Stimulated activated memory B cell treated with anti-CD40 and anti-IgM and Interleukin-4, amounts not matched to agents 10 μg/mL and 1 μg/mL and 100 μg/mL, for 72 hours (primary cell): ENCODE data around the gene DRG2.

Experiments
- ATAC-seq: fragments of 150-1000 bp; cut with Tn5 transposase; 2 replicates; pipeline ENCODE4 v1.10.0; 2021
- H3K27ac Mint-ChIP-seq: one replicate; pipeline ENCODE4 v1.8.0; 2022; ENCODE audit warnings: mild to moderate bottlenecking, mixed read lengths
- H3K27me3 Mint-ChIP-seq: one replicate; pipeline ENCODE4 v1.8.0; 2022; ENCODE audit warnings: mixed read lengths
- H3K36me3 Mint-ChIP-seq: one replicate; pipeline ENCODE4 v1.8.0; 2022; ENCODE audit warnings: mixed read lengths
- H3K4me1 Mint-ChIP-seq: one replicate; pipeline ENCODE4 v1.8.0; 2022; ENCODE audit warnings: mixed read lengths
- H3K4me3 Mint-ChIP-seq: one replicate; pipeline ENCODE4 v1.8.0; 2022; ENCODE audit warnings: mild to moderate bottlenecking, moderate library complexity, mixed read lengths
- H3K9me3 Mint-ChIP-seq: one replicate; pipeline ENCODE4 v1.8.0; 2022; ENCODE audit warnings: mixed read lengths

Gene DRG2, protein sequence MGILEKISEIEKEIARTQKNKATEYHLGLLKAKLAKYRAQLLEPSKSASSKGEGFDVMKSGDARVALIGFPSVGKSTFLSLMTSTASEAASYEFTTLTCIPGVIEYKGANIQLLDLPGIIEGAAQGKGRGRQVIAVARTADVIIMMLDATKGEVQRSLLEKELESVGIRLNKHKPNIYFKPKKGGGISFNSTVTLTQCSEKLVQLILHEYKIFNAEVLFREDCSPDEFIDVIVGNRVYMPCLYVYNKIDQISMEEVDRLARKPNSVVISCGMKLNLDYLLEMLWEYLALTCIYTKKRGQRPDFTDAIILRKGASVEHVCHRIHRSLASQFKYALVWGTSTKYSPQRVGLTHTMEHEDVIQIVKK

DNA sequence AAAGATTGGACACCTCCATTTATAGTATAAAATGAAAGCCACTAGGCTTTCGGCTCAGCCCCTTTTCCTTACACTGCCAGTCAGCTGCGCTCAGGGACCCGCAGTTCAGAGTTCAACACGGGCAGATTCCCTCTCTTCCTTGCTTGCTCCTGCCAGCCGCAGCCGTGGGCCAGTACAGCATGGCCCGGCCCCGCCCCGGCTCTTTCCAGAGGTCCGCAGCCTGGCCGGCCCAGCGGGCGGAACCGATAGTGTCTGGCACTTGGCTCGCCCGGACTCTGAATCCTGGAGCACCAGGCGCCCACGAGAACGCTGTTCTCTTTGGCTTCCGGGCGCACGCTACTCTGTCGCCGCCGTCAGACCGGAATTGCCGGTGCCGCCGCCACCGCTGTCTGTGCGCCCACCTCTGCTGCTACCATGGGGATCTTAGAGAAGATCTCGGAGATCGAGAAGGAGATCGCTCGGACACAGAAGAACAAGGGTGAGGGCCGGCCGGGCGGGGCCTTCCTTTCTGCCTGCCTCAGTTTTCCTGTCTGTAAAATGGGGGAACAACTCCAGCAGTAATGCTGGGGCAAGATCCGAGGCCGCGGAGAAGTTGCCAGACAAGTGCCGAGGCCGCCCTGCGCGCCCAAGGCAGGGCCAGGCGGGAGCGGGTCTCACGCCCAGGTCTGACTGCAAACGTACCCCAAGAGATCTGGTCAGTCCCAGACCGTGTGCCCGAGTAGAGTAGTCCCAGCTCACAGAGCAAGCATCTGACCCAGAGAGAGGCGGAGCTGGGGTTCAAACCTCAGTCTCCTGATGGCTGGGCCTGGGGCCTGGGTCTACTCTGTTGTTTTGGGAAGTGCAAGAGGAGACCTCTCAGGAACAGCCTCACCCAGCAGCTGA lies at the start of gene DRG2:
TSS of gene DRG2 (plus strand) at position 339 of the 882 bp plus-strand sequence. CDS start at position 415, 76 bp downstream.
- Mint-ChIP-seq H3K27me3 (no peaks in the 10 kb centered on the region), H3K36me3 (peaks cover 6% of the 10 kb centered on the region), H3K9me3 (no peaks in the 10 kb centered on the region), H3K4me3 (peak within 1 kb of the TSS; percentile 98), H3K27ac (peak within 1 kb of the TSS; percentile 99), H3K4me1 (peaks cover 34% of the 10 kb centered on the region)
- peak; percentile 92 for ATAC-seq

DNA sequence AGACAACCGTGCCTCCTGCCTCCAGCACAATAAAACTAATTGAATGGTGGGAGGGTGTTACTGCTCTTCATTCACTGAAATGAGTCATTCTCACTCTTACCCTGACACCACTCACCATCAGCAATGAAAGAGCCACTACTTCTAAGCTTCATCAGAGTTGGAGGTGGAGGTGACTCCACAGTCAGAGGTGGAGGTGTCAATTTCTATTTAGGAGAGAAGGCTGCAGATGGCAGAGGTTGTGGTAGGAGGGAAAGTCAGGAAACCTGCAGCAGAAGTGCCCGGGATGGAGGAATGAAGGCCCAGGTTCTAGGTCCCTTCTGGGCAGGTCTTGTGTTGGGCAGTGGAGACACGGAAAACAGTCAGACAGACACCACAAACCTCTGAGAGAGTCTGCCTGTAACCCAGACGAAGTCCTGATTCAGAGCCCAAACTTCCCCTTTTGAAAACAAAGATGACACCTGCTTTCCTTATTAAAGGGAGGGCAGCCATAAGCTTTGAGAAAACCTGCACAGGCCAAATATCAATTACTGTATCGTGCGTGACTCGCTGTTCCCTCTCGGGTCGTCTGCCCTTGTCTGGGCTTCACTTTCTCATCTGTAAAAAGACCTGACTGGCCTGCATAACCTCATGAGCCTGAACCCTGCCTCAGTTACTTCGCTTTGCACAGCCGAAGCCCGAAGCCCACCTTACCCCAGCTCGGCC lies 49.4 kb upstream of the DRG2 start:
- Mint-ChIP-seq H3K4me3 (peak overlapping the region; percentile 80), H3K9me3 (no peaks in the 10 kb centered on the region), H3K27ac (peak overlapping the region; percentile 68), H3K27me3 (no peaks in the 10 kb centered on the region), H3K36me3 (no peaks in the 10 kb centered on the region), H3K4me1 (peaks cover 71% of the 10 kb centered on the region)
- peak; percentile 49 for ATAC-seq

DNA sequence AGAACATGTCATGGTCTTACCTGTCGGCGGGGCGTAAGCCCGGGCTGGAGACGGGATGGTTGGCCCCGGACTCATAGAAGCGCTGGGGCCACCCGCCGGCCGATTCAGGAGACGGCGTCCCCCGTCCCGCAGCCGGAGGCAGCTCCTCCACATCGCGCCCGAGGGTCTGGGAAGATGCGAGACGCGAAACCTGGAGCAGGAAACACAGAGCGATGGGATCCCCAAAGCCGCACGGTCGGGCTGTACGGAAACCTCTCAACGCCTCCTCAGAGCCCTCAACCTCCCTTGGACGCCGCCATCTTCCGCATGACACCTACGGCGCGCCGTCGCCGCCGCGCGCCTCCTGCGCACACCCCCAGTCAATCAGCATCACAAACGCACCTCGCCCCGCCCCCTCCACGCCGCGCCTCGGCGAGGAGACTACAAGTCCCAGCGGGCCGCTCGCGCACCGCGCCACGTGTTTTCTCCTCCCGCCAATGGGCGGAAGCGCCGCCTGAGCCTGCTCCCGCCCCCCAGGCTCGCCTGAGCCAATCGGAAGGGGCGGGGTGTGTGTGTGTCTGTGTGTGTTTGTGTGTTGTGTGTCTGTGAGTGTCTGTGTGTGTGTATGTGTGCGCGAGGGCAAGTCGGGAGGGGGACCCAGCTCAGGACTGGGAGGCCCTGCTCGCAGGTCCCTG lies 48.8 kb upstream of the DRG2 start, which contains the start of the genes ATPAF2 and GID4:
TSS of gene ATPAF2 (minus strand) at position 308 of the 674 bp plus-strand sequence. CDS start at position 153, 155 bp downstream.
TSS of gene GID4 (plus strand) at position 548 of the 674 bp plus-strand sequence. CDS start at position 605, 57 bp downstream.
- peak within 1 kb of the TSS; percentile 91 for H3K4me3 Mint-ChIP-seq

DNA sequence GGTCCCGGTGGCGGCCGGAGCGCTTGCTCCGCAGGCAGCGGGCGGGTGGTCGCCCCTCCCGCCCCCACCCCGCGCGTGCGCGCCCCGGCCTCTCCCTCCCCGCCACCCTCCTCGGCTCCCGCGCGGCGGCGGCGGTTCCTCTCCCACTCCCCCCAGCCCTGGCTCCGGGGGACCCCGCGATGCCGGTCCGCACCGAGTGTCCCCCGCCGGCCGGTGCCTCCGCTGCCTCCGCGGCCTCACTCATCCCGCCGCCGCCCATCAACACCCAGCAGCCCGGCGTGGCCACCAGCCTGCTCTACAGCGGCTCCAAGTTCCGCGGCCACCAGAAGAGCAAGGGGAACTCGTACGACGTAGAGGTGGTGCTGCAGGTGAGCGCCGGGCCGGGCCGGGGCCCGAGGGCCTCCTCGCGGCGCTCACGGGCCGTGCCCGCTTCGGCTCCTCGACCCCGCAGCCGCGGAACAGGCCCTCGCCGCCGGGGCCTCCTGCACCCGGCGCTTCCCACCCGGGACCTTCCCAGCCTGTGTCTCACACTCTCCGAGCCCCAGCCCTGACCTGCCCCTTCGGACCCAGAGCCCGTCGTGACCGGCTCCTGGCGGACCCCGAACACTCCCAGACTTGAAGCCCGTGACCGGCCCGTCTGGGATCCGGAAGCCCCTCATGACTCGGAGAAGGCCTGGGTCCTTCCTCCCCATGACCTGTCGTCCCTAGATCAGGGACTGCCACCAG lies 48.0 kb upstream of the DRG2 start:
- H3K27ac Mint-ChIP-seq, result peak overlapping the region; percentile 68
- H3K36me3 Mint-ChIP-seq, result no peaks in the 10 kb centered on the region
- peaks cover 60% of the 10 kb centered on the region for H3K4me1 Mint-ChIP-seq
- peak; percentile 73 for ATAC-seq
- no peaks in the 10 kb centered on the region for H3K27me3 Mint-ChIP-seq
- no peaks in the 10 kb centered on the region for H3K9me3 Mint-ChIP-seq
- H3K4me3 Mint-ChIP-seq, result peak overlapping the region; percentile 91

More for the DNA sequence above, 48.8 kb upstream of the DRG2 start, which contains the start of the genes ATPAF2 and GID4:
- H3K9me3 Mint-ChIP-seq, result no peaks in the 10 kb centered on the region
- H3K4me1 Mint-ChIP-seq, result peaks cover 64% of the 10 kb centered on the region
- H3K27ac Mint-ChIP-seq, result peak within 1 kb of the TSS; percentile 68
- no peaks in the 10 kb centered on the region for H3K27me3 Mint-ChIP-seq
- H3K36me3 Mint-ChIP-seq, result no peaks in the 10 kb centered on the region
- peak; percentile 95 for ATAC-seq

DNA sequence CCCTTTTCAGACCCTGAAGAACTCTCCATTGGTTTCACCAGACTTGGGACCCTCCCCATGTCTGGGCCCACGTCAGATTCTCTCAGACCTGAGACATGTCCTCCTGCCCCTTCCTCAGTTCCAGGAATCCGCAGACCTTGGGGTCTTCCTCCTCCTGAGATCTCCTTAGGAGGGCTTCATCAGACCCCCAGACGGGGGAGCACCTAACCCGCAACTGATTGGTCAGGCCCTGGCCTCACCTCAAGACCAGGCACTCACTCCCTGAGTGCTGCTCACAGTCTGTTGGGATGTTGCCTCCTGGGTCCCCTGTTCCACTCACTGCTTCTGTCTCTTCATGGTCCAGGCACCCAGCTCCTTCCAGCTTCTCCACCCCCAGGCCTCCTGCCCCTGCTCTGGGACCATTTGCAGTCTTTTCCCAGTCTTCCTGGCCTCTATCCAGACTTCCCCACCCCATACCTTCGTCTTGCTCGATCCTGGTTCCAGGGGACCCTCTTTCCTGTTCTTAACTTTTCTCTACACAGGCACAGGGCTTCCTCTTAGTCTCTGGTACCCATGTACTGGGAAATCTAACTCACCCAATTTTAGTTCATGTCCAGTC lies 47.4 kb upstream of the DRG2 start:
- peaks cover 55% of the 10 kb centered on the region for H3K4me1 Mint-ChIP-seq
- H3K27ac Mint-ChIP-seq, result peak overlapping the region; percentile 68
- H3K36me3 Mint-ChIP-seq, result no peaks in the 10 kb centered on the region
- H3K9me3 Mint-ChIP-seq, result no peaks in the 10 kb centered on the region
- ATAC-seq, result no peak
- peak overlapping the region; percentile 91 for H3K4me3 Mint-ChIP-seq
- H3K27me3 Mint-ChIP-seq, result no peaks in the 10 kb centered on the region

DNA sequence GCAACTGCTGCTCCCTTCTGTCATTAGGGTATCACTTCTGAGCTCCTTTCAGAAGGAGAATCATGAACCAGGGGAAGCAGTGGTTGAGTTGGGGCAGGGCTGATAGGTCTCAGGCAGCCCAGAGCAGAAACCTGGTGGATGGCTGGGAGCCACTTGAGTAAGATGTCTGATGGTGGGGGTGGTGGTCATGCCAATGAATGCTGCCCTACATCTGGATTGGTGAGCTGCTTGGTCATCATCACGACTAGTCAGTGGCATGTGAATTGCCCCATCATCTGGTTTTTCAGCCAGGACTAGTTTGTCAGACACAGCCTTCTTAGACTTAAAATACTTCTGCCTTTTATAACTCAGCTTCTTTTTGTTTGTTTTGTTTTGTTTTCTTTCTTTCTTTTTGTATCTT lies 46.0 kb upstream of the DRG2 start:
- peaks cover 48% of the 10 kb centered on the region for H3K4me1 Mint-ChIP-seq
- ATAC-seq, result no peak
- H3K4me3 Mint-ChIP-seq, result no peak overlapping the region
- H3K9me3 Mint-ChIP-seq, result no peaks in the 10 kb centered on the region
- H3K36me3 Mint-ChIP-seq, result no peaks in the 10 kb centered on the region
- no peaks in the 10 kb centered on the region for H3K27me3 Mint-ChIP-seq
- no peak overlapping the region for H3K27ac Mint-ChIP-seq

DNA sequence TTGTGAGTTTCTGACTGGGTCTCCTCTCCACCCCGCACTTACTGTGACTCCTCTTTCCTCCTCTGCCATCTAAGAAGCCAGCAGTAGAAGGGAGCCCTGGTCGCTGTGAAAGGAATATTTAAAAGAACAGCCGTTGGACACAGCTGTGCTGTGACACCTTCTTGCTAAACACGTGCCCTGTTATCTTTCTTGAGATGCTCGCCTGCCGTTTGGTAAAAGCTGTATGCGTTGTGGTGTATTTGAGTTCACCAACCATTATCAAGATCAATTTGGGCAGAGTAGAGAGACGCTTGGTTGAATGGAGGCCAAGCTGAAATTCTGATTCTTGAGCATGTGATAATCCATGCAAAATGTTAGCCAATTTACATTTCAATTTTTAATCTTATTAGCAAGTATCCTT lies 44.8 kb upstream of the DRG2 start:
- H3K27ac Mint-ChIP-seq, result no peak overlapping the region
- ATAC-seq, result no peak
- no peaks in the 10 kb centered on the region for H3K36me3 Mint-ChIP-seq
- no peaks in the 10 kb centered on the region for H3K9me3 Mint-ChIP-seq
- no peak overlapping the region for H3K4me3 Mint-ChIP-seq
- peaks cover 36% of the 10 kb centered on the region for H3K4me1 Mint-ChIP-seq
- H3K27me3 Mint-ChIP-seq, result no peaks in the 10 kb centered on the region

DNA sequence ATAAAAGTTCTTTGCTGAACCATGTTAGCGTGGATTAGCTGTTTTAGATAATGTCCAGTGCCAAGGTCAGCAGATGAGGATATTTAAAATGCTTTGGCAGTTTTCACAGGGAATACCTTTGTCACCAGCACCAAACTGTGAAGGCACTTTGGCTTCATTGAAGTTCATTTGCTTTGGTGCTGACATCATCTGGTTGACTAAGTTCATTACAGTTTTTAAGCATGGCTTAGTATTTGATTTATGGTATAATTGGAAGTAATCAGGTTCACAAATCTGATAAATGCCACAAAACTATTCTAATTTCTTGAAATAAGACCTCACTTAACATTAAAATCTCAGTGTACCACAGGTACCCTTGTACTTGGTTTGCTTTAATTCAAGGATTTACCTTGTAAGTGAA lies 44.3 kb upstream of the DRG2 start:
- Mint-ChIP-seq H3K9me3 (no peaks in the 10 kb centered on the region), H3K4me1 (peaks cover 32% of the 10 kb centered on the region), H3K27me3 (no peaks in the 10 kb centered on the region)

DNA sequence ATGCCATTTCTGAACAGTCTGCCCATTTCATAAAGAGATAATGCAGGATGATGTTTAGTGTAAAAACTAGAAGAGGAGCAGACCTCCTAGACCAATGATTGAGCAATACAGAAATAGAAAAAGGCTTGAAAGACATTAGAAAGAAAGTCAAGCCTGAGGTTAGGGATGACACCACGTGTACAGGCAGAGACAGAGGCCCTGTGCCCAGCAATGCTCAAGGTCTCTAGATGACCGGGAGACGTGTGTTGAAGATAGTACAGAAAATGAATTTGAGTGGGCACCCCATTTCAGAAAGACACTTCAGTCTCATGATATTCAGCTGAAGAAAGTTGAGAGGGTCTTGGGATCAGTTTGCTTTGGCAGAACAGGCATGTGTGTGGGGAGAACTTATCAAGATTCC lies 43.1 kb upstream of the DRG2 start:
- no peak overlapping the region for H3K27ac Mint-ChIP-seq
- H3K9me3 Mint-ChIP-seq, result no peaks in the 10 kb centered on the region
- H3K4me3 Mint-ChIP-seq, result no peak overlapping the region
- peaks cover 32% of the 10 kb centered on the region for H3K4me1 Mint-ChIP-seq
- no peaks in the 10 kb centered on the region for H3K27me3 Mint-ChIP-seq
- H3K36me3 Mint-ChIP-seq, result no peaks in the 10 kb centered on the region
- ATAC-seq, result no peak

More for the DNA sequence above, 44.3 kb upstream of the DRG2 start:
- Mint-ChIP-seq H3K4me3 (no peak overlapping the region), H3K27ac (no peak overlapping the region), H3K36me3 (no peaks in the 10 kb centered on the region)
- no peak for ATAC-seq

DNA sequence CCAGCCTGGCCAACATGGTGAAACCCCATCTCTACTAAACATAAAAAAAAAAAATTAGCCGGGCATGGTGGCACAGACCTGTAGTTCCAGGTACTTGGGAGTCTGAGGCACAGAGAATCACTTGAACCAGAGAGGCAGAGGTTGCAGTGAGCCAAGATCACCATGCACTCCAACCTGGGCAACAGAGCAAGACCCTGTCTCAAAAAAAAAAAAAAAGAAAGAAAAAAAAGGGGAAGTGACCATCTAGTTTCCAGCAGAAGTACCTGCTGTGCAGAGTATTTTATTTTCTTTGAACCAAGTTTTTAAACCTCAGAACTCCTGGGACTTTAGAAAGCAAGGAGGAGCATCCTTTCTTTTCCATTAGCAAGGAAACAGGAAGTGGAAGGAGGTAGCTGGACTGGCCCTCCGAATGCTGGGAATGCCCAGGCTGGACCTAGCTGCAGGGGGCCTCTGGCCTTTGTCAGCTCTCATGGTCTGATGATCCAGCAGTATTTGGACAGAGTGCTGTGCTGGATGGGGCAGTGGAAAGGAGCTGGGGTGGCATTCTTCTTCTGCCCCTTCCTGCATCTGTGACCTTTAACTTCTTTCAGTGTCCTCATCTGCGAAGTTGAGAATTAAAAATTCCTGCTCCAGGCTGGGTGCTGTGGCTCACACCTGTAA lies 41.9 kb upstream of the DRG2 start:
- Mint-ChIP-seq H3K27ac (no peak overlapping the region), H3K36me3 (no peaks in the 10 kb centered on the region), H3K27me3 (no peaks in the 10 kb centered on the region), H3K4me3 (no peak overlapping the region), H3K9me3 (no peaks in the 10 kb centered on the region), H3K4me1 (peaks cover 21% of the 10 kb centered on the region)
- no peak for ATAC-seq

DNA sequence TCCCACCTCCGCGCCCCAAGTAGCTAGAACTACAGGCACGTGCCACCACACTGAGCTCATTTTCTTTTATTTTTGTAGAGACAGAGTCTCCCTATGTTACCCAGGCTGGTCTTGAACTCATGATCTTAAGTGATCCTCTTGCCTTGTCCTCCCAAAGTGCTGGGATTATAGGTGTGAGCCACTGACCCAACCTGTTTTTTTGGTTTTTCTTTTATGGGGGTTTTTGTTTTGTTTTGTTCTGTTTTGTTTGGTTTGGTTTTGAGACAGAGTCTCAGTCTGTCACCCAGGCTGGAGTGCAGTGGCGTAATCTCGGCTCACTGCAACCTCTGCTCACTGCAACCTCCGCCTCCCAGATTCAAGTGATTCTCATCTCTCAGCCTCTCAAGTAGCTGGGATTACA lies 32.2 kb upstream of the DRG2 start:
- Mint-ChIP-seq H3K4me3 (no peak overlapping the region), H3K9me3 (no peaks in the 10 kb centered on the region), H3K4me1 (no peaks in the 10 kb centered on the region), H3K27me3 (no peaks in the 10 kb centered on the region), H3K36me3 (peaks cover 41% of the 10 kb centered on the region), H3K27ac (no peak overlapping the region)
- ATAC-seq, result no peak

DNA sequence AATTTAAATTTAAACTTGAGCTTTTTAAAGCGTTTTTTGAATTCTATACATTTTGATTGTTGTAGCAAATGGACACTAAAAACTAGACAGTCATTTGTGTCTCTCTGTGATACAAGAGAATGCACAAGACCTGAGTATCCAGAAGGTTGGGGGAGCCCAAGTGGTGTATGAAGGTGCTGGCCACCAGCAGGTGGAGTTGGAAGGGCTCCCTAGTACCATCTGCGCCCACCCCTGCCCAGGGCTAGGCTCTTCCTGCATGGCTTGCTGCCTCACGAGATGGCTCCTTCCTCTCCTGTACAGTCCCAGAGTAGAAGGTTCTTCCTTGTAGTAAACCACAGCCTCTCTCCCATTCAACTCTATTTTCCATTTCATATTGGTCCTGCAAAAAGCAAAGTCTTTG lies 31.5 kb upstream of the DRG2 start:
- H3K36me3 Mint-ChIP-seq, result peaks cover 41% of the 10 kb centered on the region
- no peak overlapping the region for H3K27ac Mint-ChIP-seq
- ATAC-seq, result no peak
- H3K9me3 Mint-ChIP-seq, result no peaks in the 10 kb centered on the region
- no peaks in the 10 kb centered on the region for H3K4me1 Mint-ChIP-seq
- H3K27me3 Mint-ChIP-seq, result no peaks in the 10 kb centered on the region
- H3K4me3 Mint-ChIP-seq, result no peak overlapping the region

DNA sequence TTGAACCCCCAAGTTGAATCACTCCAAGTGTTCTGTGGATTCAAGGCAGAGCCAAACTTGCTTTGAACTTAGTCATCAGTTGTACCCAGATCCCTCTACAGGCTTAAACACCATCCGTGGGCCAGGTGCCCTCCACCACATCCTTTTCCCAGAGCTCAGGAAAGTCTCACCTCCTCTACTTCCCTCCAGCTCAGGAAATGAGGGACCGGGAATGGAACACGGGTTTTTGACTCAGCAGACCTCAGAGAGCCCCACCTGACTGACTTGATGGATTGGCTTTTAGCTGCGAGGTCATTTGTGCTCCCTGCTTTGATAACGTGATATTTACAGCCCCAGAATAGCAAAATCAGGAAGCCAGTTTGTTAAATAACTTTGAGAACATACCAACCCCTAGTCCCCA lies 28.5 kb upstream of the DRG2 start:
- no peaks in the 10 kb centered on the region for H3K27me3 Mint-ChIP-seq
- no peak for ATAC-seq

More for the DNA sequence above, 28.5 kb upstream of the DRG2 start:
- H3K9me3 Mint-ChIP-seq, result no peaks in the 10 kb centered on the region
- no peaks in the 10 kb centered on the region for H3K4me1 Mint-ChIP-seq
- H3K36me3 Mint-ChIP-seq, result peaks cover 47% of the 10 kb centered on the region
- H3K27ac Mint-ChIP-seq, result no peak overlapping the region
- H3K4me3 Mint-ChIP-seq, result no peak overlapping the region
